Liver (tissue), 9 donors: ENCODE data around the gene ZNF570. TPM values are rescaled to one million over a fixed set of nuclear protein-coding genes. Genes with fewer than 3 reads are reported as not detected.

ENCODE experiments used
- DNase-seq: peaks from one replicate; pipeline ENCODE4 v3.0.0-alpha.2; 2017; ENCODE audit warnings: low spot score
- H3K27ac ChIP-seq, 2 donors: one replicate each; pipeline ENCODE4 v1.7.0; 2013; ENCODE audit warnings: inconsistent platforms in 2 of 2, low read length in 2 of 2, control low read depth in 1 of 2, low read depth in 1 of 2, mild to moderate bottlenecking in 1 of 2
- H3K27me3 ChIP-seq, 4 donors: one replicate each; pipeline versions ENCODE4 v1.6.1 to v1.7.0; 2013; ENCODE audit warnings: low read length in 3 of 4, inconsistent platforms in 1 of 4, mild to moderate bottlenecking in 1 of 4, moderate library complexity in 1 of 4; ENCODE audit not compliant: control insufficient read depth in 4 of 4, insufficient read depth in 4 of 4
- H3K36me3 ChIP-seq, 4 donors: one replicate each; pipeline versions ENCODE4 v1.6.1 to v1.7.0; 2013; ENCODE audit warnings: low read length in 3 of 4, mild to moderate bottlenecking in 3 of 4, low read depth in 1 of 4, moderate library complexity in 1 of 4; ENCODE audit not compliant: control insufficient read depth in 4 of 4, insufficient read depth in 3 of 4
- H3K4me1 ChIP-seq, 4 donors: one replicate each; pipeline versions ENCODE4 v1.6.1 to v1.7.0; 2013; ENCODE audit warnings: low read length in 3 of 4, mild to moderate bottlenecking in 3 of 4, moderate library complexity in 1 of 4; ENCODE audit not compliant: control insufficient read depth in 4 of 4, insufficient read depth in 4 of 4
- H3K4me3 ChIP-seq, 3 donors: one replicate each; pipeline versions ENCODE4 v1.6.1 to v1.7.0; 2013; ENCODE audit warnings: low read length in 3 of 3, control low read depth in 1 of 3, low read depth in 1 of 3, mild to moderate bottlenecking in 1 of 3
- H3K9ac ChIP-seq, 2 donors: one replicate each; pipeline ENCODE4 v1.7.0; 2013; ENCODE audit warnings: low read length in 2 of 2, mild to moderate bottlenecking in 2 of 2, moderate library complexity in 2 of 2, control low read depth in 1 of 2, low read depth in 1 of 2
- H3K9me3 ChIP-seq, 4 donors: one replicate each; pipeline versions ENCODE4 v1.6.1 to v1.7.0; 2013; ENCODE audit warnings: low read length in 3 of 4; ENCODE audit not compliant: control insufficient read depth in 4 of 4
- CTCF ChIP-seq: fragments of 150-350 bp; IDR thresholded peaks from 2 replicates; pipeline ENCODE4 v1.5.1; 2017; ENCODE audit warnings: improper control_type of control experiment, low read depth, low read length; ENCODE audit not compliant: missing input control
- EGR1 ChIP-seq, 2 donors: IDR thresholded peaks; 2 replicates each; pipeline ENCODE4 v1.6.1; 2016 to 2018; ENCODE audit warnings: antibody characterized with exemption in 2 of 2, low read depth in 2 of 2
- FOXA1 ChIP-seq: IDR thresholded peaks from 2 replicates; pipeline ENCODE4 v1.6.1; 2016; ENCODE audit warnings: antibody characterized with exemption
- FOXA2 ChIP-seq: IDR thresholded peaks from 2 replicates; pipeline ENCODE4 v1.6.1; 2016; ENCODE audit warnings: antibody characterized with exemption
- GABPA ChIP-seq, 2 donors: IDR thresholded peaks in 1 of 2; conservative IDR thresholded peaks in 1 of 2; 2 replicates each; pipeline ENCODE4 v1.6.1; 2016; ENCODE audit warnings: antibody characterized with exemption in 2 of 2, mild to moderate bottlenecking in 1 of 2, moderate library complexity in 1 of 2
- HNF4A ChIP-seq, 2 donors: conservative IDR thresholded peaks; 2 replicates each; pipeline ENCODE4 v1.6.1; 2016; ENCODE audit warnings: antibody characterized with exemption in 2 of 2, mild to moderate bottlenecking in 2 of 2
- HNF4G ChIP-seq: IDR thresholded peaks from 2 replicates; pipeline ENCODE4 v1.6.1; 2016; ENCODE audit warnings: antibody characterized with exemption
- JUND ChIP-seq, 2 donors: IDR thresholded peaks; 2 replicates each; pipeline ENCODE4 v1.6.1; 2016; ENCODE audit warnings: antibody characterized with exemption in 2 of 2
- NR2F2 ChIP-seq: IDR thresholded peaks from 2 replicates; pipeline ENCODE4 v1.6.1; 2016; ENCODE audit warnings: antibody characterized with exemption
- RAD21 ChIP-seq, 2 donors: IDR thresholded peaks; 2 replicates each; pipeline ENCODE4 v1.6.1; 2016; ENCODE audit warnings: antibody characterized with exemption in 2 of 2, mild to moderate bottlenecking in 2 of 2
- REST ChIP-seq: IDR thresholded peaks from 2 replicates; pipeline ENCODE4 v1.6.1; 2016; ENCODE audit warnings: antibody characterized with exemption, mild to moderate bottlenecking
- RXRA ChIP-seq, 2 donors: IDR thresholded peaks; 2 replicates each; pipeline ENCODE4 v1.6.1; 2017 to 2018; ENCODE audit warnings: antibody characterized with exemption in 2 of 2, mild to moderate bottlenecking in 1 of 2
- SP1 ChIP-seq: IDR thresholded peaks from 2 replicates; pipeline ENCODE4 v1.6.1; 2018; ENCODE audit warnings: antibody characterized with exemption, mild to moderate bottlenecking
- TAF1 ChIP-seq: conservative IDR thresholded peaks from 2 replicates; pipeline ENCODE4 v1.6.1; 2016; ENCODE audit warnings: antibody characterized with exemption, mild to moderate bottlenecking
- YY1 ChIP-seq: IDR thresholded peaks from 2 replicates; pipeline ENCODE4 v1.6.1; 2016; ENCODE audit warnings: antibody characterized with exemption, mild to moderate bottlenecking
- WGBS: extraction: QIAGEN DNeasy Blood & Tissue Kit; methylation state at CpG from one replicate; pipeline ENCODE4 v1.1.7; 2013; 5-methylcytosine and 5-hydroxymethylcytosine counted together
- polyA plus RNA-seq, 2 donors: library from polyadenylated mRNA; stranded (reverse) in 1 of 2; unstranded in 1 of 2; fragments of 200-250 nt in 1 of 2; fragments of >200 nt in 1 of 2; fragmentation: Nextera tagmentation in 1 of 2; extraction: Ambion mirVana in 1 of 2; gene quantifications; one replicate each; pipeline versions ENCODE4 v1.2.1 to v1.2.3, GENCODE V29; 2013 to 2015
- total RNA-seq, 2 donors: library from RNA; depleted of rRNA; stranded (reverse); fragments of >200 nt; gene quantifications; one replicate each; pipeline ENCODE4 v1.2.3, GENCODE V29; 2014
- TF ChIP-seq, protein P1 (sequence below): IDR thresholded peaks from 2 replicates; pipeline ENCODE4 v1.6.1; 2016; ENCODE audit warnings: antibody characterized with exemption
- TF ChIP-seq, protein P2 (sequence below): IDR thresholded peaks from 2 replicates; pipeline ENCODE4 v1.6.1; 2016; ENCODE audit warnings: antibody characterized with exemption
- TF ChIP-seq, protein P3 (sequence below): IDR thresholded peaks from 2 replicates; pipeline ENCODE4 v1.6.1; 2016; ENCODE audit warnings: antibody characterized with exemption
- donor health status: healthy.
- donor health status: healthy.
- donor health status: healthy.
- donor health status: healthy.
- donor health status: healthy.

Gene ZNF570
- total and polyA plus RNA-seq, 4 donors = 0.96 to 2.3 (median 1.6) TPM

DNA sequence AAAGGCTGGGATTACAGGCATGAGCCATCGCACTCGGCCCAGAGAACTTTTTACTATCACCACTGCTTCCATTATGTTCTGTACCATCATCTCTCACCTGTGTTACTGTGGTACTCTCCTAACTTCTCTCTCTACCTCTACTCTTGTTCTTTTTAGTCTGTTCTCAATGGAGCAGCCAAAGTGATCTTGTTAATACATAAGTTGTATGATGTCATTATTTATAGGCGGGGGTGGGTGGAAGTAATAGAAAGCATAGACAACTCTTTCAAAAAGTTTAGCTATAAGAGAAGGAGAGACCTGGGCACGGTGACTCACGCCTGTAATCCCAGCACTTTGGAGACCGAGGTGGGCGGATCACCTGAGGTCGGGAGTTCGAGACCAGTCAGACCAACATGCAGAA is 3.0 kb downstream of the ZNF570 start:
- no peak overlapping the region for H3K27ac ChIP-seq
- no peak for DNase-seq
- peaks cover 7 to 37% (median 24%) of the 10 kb centered on the region in 4 donors for H3K36me3 ChIP-seq
- H3K9me3 ChIP-seq = peaks cover 9 to 40% (median 32%) of the 10 kb centered on the region in 4 donors
- 98% methylated on average over 9 of the region's 9 CpGs for WGBS
- H3K9ac ChIP-seq = no peak overlapping the region
- H3K4me1 ChIP-seq = peaks cover 0 to 20% (median 10%) of the 10 kb centered on the region in 4 donors
- TF ChIP-seq CTCF (no peak), JUND (IDR thresholded peaks at IDR 0.05) (no peak), FOXA1 (no peak), NR2F2 (no peak), FOXA2 (no peak), GABPA (IDR thresholded peaks at IDR 0.05 in 1 of 2, conservative IDR thresholded peaks at IDR 0.05 in 1 of 2) (no peak), HNF4A (conservative IDR thresholded peaks at IDR 0.05) (no peak), HNF4G (no peak), RXRA (IDR thresholded peaks at IDR 0.05) (no peak), REST (no peak), RAD21 (IDR thresholded peaks at IDR 0.05) (no peak), SP1 (no peak), EGR1 (IDR thresholded peaks at IDR 0.05; ENCODE audit: low read depth in 2 of 2) (no peak), YY1 (no peak), TAF1 (no peak)
- TF ChIP-seq, protein P1, sequence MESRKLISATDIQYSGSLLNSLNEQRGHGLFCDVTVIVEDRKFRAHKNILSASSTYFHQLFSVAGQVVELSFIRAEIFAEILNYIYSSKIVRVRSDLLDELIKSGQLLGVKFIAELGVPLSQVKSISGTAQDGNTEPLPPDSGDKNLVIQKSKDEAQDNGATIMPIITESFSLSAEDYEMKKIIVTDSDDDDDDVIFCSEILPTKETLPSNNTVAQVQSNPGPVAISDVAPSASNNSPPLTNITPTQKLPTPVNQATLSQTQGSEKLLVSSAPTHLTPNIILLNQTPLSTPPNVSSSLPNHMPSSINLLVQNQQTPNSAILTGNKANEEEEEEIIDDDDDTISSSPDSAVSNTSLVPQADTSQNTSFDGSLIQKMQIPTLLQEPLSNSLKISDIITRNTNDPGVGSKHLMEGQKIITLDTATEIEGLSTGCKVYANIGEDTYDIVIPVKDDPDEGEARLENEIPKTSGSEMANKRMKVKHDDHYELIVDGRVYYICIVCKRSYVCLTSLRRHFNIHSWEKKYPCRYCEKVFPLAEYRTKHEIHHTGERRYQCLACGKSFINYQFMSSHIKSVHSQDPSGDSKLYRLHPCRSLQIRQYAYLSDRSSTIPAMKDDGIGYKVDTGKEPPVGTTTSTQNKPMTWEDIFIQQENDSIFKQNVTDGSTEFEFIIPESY = no peak
- TF ChIP-seq, protein P2, sequence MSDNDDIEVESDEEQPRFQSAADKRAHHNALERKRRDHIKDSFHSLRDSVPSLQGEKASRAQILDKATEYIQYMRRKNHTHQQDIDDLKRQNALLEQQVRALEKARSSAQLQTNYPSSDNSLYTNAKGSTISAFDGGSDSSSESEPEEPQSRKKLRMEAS = no peak
- TF ChIP-seq, protein P3, sequence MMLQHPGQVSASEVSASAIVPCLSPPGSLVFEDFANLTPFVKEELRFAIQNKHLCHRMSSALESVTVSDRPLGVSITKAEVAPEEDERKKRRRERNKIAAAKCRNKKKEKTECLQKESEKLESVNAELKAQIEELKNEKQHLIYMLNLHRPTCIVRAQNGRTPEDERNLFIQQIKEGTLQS = no peak
- no peaks in the 10 kb centered on the region for H3K27me3 ChIP-seq
- H3K4me3 ChIP-seq = peak overlapping the region in 1 of 3 donors; percentile 11
